GM18868 (cell line): ENCODE measurements around the gene TCTA.

ENCODE experiments used
- ATAC-seq: cut with Tn5 transposase; IDR thresholded peaks from one replicate; pipeline ENCODE4 v1.9.1; 2021; ENCODE audit warnings: mild to moderate bottlenecking, moderate library complexity; ENCODE audit not compliant: unreplicated experiment

Gene TCTA

GRCh38 chr3:49456466-49456865 is 44.2 kb downstream of the TCTA start:
- ATAC-seq, result no peak

- no peak for ATAC-seq
These were observed 48.1 kb downstream of the TCTA start for GRCh38 chr3:49460188-49460890.

- ATAC-seq, result no peak
These were observed 48.7 kb downstream of the TCTA start for GRCh38 chr3:49460956-49461355.

DNA sequence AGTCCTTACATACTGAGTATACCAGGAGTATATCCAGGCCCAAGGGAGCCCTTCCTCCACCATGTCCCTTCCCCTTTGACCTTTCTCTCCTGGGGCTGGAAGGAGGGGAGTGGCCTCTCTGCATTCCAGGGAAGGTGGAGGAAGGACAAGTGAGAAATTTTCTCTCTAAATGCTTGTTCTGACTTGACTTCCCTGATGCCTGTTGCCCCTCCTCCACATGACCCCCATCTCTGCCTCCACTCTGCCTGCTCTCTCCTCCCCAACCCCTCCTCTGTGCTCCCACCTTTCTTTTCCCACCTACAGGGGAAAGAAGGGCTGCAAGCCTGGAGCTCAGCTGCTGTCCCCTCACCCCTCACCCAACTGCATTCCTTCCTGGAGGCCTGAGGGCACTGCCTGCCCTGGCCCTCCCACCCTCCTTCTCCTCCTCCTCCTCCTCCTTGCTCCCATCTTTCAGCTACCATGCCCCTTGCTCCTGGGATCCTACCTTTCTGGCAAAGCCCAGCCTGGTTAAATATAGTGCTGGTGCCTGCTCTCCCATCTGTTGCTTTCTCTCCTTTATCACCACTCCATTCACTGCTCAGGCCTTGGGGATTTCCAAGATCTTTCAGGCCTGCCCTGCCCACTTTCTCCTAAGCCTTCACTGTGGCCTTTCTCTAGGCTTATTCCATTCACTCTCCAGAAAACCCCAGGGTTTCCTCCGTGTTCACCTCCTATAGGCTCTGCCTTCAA is 49.4 kb downstream of the TCTA start:
- no peak for ATAC-seq

DNA sequence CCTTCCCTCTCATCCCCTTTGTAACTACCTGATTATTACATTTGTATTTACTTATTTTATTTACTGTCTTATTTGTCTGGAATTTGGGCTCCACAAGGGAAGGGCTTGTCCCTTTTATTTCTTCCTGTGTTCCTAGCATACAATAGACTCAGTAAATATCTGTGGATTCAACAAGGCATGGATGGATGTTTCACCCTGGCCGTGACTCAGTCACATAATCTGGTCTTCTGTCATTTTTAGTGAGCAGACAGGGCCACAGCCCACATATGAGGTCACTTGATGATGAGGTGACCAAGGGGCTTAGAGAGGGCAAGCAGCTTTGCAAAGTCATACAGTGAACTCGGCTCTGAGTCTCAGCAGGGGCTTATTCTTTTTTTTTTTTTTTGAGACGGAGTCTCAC is 50.0 kb downstream of the TCTA start:
- ATAC-seq, result no peak

DNA sequence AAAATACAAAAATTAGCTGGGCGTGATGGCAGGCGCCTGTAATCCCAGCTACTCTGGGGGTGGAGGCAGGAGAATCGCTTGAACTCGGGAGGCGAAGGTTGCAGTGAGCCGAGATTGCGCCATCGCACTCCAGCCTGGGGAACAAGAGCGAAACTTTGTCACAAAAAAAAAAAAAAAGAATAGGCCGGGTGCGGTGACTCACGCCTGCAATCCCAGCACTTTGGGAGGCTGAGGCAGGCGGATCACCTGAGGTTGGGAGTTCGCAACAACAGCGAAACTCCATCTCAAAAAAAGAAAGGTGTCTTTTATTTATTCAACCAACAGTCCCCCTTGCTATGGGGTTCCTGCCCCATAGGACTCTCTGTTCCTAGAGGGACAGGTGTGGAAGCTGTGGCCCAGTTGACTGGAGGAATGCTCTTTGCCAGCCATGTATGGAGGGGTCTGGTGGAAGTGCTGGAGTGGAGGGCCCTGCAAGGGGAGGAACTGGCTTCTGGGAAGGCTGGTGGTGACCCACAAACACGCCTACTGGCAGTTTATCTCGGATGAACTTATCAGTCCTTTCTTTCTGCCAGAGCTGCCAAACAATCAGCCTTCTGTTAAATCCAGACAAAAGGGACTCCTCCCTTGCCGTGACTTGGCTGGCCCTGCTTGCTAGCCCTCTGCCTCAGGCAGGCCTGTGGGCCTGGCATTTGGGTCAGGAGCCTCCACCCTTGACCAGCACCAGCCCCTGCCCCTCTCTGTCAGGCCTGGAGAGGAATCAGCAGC is 53.2 kb downstream of the TCTA start:
- ATAC-seq, result no peak
